Cortex of kidney (tissue), 1 donor: ENCODE measurements around the gene PROSER2.
"Not testable (repeated sequence)": the region's sequence is repeated elsewhere in the genome, so short reads cannot be mapped to it uniquely, and the experiment has no call there.

Experiments
- DNase-seq: peaks from one replicate; lab custom pipeline; 2025; lab: John Stamatoyannopoulos, UW

Gene PROSER2

GRCh38 chr10:11886138-11886474 lies 63.0 kb downstream of the PROSER2 start:
- DNase-seq = no peak

GRCh38 chr10:11886851-11887250 lies 63.7 kb downstream of the PROSER2 start:
- DNase-seq = no peak

GRCh38 chr10:11887381-11888227 lies 64.4 kb downstream of the PROSER2 start:
- DNase-seq = no peak

GRCh38 chr10:11889263-11889662 lies 66.1 kb downstream of the PROSER2 start:
- not testable (repeated sequence) for DNase-seq

- no peak for DNase-seq
These were observed 68.8 kb downstream of the PROSER2 start for GRCh38 chr10:11891776-11892486.

GRCh38 chr10:11893749-11894278 lies 70.7 kb downstream of the PROSER2 start:
- DNase-seq = no peak

GRCh38 chr10:11894381-11895107 lies 71.4 kb downstream of the PROSER2 start:
- DNase-seq = no peak

- no peak for DNase-seq
These were observed 71.9 kb downstream of the PROSER2 start for GRCh38 chr10:11895108-11895466.

GRCh38 chr10:11895598-11895997 lies 72.4 kb downstream of the PROSER2 start:
- no peak for DNase-seq

- DNase-seq = no peak
These were observed 73.5 kb downstream of the PROSER2 start for GRCh38 chr10:11896549-11897200.

GRCh38 chr10:11898033-11898371 lies 74.8 kb downstream of the PROSER2 start:
- DNase-seq = no peak

- DNase-seq = no peak
These were observed 75.4 kb downstream of the PROSER2 start for GRCh38 chr10:11898372-11899066.

- DNase-seq = no peak
These were observed 76.1 kb downstream of the PROSER2 start for GRCh38 chr10:11899067-11899876.

- DNase-seq = no peak
These were observed 77.8 kb downstream of the PROSER2 start for GRCh38 chr10:11901036-11901301.

GRCh38 chr10:11901454-11901832 lies 78.3 kb downstream of the PROSER2 start:
- DNase-seq = no peak

GRCh38 chr10:11901833-11902475 lies 78.8 kb downstream of the PROSER2 start:
- DNase-seq = no peak

- no peak for DNase-seq
These were observed 79.5 kb downstream of the PROSER2 start for GRCh38 chr10:11902646-11903045.

GRCh38 chr10:11906714-11907113 lies 83.6 kb downstream of the PROSER2 start:
- DNase-seq = no peak

- DNase-seq = no peak
These were observed 84.8 kb downstream of the PROSER2 start for GRCh38 chr10:11907914-11908313.

GRCh38 chr10:11908536-11908935 lies 85.4 kb downstream of the PROSER2 start:
- no peak for DNase-seq
